NCI-H1092 (cell line): ENCODE measurements around the gene PMEPA1.

ENCODE experiments used
- DNase-seq: peaks from one replicate; lab custom pipeline; 2025; lab: John Stamatoyannopoulos, UW

PMEPA1 gene

GRCh38 chr20:57622579-57623381 is 87.0 kb downstream of the PMEPA1 start:
- DNase-seq: peak; percentile 1

- no peak for DNase-seq
These were observed 87.6 kb downstream of the PMEPA1 start for GRCh38 chr20:57622201-57622570.

DNA sequence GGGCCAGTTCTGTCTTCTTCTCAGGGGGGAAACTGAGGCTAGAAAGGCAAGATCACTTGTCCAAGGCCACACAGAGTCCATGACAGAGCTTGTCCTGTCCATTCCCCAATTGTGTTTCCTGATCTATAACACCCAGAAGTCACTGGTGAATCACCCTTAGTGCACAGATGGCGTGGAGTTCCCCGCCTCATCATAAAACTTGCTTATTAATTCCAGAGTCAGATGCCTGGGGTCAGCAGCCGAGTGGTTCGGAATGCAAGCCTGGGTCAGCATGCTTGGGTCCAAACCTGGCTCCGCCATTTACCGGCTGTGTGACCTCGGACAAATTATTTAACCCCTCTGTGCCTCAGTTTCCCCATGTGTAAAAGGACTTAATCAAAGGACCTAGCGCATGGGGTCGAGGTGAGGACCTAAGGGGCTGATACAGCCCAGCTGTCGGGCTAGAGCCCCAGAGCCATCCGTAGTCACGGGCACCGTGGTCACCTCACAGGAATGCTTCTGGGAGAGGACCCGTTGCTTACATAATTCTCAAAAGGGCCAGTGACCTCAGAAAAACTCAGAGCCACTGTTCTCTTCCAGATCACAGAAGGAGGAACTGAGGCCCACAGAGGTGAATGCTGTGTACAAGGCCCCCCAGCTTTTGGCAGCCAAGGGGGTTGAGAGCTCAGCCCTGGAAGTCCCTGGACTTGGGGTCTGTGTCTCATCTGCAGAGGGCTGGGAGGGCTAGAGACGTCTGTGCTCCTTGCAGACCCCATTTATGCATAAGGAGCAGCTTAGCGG is 88.2 kb downstream of the PMEPA1 start:
- no peak for DNase-seq

GRCh38 chr20:57620999-57621398 is 88.8 kb downstream of the PMEPA1 start:
- no peak for DNase-seq

- no peak for DNase-seq
These were observed 89.4 kb downstream of the PMEPA1 start, which contains the start of gene ZBP1 for GRCh38 chr20:57620274-57620990. Gene ZBP1, minus strand, starts transcription at chr20:57620426. Its CDS starts 131 bp downstream, at chr20:57620295.

- DNase-seq: no peak
These were observed 90.6 kb downstream of the PMEPA1 start for GRCh38 chr20:57619051-57619831.

- no peak for DNase-seq
These were observed 91.1 kb downstream of the PMEPA1 start for GRCh38 chr20:57618764-57619050.

DNA sequence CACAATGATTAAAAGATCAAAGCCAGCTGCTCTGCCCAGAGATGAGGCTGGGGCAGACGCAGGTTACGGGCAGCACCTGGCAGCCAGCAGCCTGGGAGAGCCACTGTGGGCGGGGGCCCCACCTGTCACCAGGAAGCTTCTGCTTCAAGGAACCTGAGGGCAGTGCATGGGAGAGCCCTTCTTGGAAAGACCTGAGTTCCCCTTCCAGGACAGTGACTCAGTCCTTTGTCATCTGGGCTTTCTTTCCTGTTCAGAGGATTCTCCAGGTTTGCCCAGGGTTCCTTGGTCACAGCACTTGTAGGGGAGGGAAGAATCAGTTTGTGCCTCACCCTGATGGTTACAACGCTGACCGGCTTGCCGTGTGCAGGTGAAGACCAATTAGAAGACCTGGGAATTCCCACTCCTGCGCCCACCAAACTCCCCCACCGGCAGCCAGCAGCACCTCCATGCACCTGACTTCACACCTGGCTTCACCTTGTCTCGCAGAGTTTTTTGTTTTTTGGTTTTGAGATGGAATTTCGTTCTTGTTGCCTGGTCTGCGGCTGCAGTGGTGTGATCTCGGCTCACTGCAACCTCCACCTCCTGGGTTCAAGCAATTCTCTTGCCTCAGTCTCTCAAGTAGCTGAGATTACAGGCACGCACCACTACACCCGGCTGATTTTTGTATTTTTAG is 91.6 kb downstream of the PMEPA1 start:
- no peak for DNase-seq

DNA sequence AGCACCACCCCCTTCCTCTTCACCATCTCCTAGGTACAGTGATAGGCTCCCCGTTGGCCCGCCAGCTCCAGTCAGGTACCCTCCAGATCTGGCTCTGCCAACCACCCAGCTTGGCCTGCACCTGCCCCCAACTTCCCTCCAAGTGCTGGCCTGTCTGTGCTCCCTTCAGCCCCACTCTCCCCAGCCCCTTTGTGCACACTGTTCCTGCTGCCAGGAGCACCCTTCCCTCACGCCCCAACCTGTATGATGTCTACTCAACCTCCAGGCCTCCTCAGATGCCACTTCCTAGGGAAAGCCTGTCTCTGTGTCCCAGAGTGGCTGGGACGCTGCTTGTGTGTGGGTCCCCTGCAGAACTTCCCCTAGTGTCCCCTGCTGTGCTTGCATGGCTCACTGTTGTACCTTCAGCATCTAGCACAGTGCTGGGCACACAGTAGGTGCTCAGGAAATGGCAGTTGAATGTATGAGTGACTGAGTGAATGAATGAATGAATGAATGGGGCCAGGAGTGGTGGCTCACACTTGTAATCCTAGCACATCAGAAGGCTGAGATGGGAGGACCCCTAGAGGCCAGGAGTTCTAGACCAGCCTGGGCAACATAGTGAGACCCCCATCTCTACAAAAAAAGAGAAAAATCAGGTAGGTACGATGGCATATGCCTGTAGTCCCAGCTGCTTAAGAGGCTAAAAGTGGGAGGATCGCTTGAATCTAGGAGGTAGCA is 92.6 kb downstream of the PMEPA1 start:
- DNase-seq: no peak

DNA sequence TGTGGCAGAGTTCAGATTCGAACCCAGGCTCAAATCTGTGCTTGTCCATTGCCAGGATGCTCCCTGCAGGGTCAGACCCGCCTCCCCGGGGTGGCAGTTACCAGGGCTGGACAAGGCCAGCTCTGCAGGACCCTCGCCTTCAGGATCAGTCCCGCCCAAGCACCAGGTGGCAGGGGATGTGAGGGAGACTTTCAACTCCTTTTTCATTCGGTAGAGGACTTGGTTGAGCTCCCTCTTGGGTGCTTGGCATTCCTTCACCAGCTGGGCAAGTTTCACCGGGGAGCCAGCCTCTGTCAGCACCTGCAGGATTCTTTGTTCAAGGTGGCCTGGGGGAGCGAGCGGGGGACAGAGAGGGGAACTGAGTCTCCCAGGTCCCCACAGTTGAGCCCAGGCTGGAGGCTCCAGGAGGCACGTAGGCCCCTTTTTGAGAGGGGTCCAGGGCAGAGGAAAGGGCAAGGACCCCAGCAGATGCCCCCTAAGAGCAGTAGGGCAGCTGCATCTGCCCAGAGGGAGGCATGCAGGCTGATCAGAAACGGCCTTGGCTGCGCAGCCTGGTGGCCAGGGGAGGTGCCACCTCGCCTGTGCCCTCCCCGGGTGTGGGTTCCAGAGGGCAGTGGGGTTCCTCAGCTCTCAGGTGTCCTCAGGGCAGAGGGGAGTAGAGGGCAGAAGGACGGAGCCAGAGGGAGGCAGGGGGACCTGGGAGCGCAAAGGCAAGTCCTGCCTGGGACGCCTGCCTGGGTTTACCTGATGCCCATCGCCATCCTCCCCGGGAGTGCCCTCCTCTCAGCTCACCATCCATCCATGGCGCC is 93.5 kb downstream of the PMEPA1 start:
- DNase-seq: no peak

DNA sequence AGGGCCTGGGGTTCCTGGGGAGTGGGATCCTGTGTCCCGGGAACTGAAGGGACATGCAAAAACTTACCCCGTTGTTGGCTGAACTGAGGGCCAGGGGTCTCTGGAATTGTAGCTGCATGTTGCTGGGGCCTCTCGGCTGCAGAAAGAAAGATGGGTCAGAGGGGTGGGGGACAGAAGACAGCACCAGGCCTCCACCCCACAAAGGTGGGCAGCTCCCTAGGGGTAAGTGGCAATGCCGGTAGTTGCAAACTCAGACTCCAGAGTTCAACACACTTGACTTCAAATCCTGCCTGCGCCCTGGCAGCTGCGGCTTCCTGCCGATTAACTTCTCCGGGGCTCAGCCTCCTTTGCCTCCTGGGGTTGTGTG is 94.4 kb downstream of the PMEPA1 start:
- no peak for DNase-seq

DNA sequence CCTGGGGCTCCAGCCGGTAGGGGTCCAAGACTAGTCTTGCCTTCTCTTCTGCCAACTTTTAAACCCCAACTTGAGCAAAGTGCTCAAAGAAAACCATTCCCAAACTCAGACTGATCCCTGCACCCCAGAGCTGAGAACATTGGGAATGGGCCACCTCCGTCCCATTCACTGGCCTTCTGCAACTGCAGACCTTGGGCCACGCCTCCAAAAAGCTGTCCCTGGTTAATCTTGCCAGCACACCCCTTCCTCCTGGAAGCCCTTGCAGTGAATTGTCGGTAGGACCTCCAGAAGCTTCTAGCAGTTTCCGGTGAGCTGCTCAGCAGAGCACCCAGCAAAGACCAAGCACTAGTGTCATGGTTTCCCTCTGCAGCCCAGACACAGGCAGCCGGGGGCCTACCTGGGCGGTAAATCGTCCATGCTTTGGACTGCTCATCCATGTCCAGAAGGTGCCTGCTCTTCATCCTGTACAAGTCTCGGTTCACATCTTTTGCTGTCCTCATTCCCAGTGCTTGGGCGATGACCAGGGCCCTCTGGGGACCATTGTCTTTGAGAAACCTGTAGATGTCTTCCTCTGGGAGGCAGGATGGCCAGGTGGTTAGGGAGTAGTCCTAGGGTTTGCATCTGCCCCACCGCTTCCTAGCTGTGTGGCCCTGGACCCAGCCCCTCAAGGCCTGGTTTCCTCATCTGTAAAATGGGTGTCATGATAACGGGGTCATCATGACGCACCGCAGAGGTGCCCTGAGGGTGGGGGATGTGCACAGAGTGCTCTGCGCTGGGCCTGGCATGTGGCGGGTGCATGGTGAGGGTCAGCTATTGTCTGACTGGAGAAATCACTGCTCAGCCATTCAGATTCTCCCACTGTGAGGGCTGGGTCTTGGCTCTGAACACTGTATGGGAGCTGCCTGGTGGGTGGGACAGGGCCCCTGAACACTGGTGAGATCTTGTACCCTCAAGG is 95.0 kb downstream of the PMEPA1 start:
- DNase-seq: no peak

GRCh38 chr20:57613481-57613921 is 96.3 kb downstream of the PMEPA1 start:
- DNase-seq: no peak

- DNase-seq: no peak
These were observed 96.9 kb downstream of the PMEPA1 start for GRCh38 chr20:57612916-57613315.

DNA sequence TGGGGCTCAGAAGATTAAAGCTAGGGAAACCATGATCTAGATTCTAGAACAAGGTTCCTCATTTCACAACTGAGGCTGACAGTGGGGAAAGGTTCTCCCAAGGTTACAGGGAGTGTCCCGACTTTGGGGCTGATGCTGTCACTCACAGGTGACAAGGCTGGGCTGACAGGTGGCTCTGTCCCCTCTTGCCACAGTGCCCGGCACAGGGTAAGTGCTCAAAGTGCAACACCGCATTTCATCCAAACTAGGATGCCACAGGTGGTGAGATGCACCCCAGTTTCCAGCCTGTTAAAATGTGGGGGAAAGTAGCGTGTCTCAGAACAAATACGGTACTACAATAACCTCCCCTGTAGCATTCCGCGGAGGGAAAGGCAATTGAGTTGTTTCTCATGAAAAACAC is 97.4 kb downstream of the PMEPA1 start:
- no peak for DNase-seq

GRCh38 chr20:57611586-57612311 is 98.1 kb downstream of the PMEPA1 start:
- no peak for DNase-seq

GRCh38 chr20:57610261-57610952 is 99.4 kb downstream of the PMEPA1 start:
- DNase-seq: no peak

DNA sequence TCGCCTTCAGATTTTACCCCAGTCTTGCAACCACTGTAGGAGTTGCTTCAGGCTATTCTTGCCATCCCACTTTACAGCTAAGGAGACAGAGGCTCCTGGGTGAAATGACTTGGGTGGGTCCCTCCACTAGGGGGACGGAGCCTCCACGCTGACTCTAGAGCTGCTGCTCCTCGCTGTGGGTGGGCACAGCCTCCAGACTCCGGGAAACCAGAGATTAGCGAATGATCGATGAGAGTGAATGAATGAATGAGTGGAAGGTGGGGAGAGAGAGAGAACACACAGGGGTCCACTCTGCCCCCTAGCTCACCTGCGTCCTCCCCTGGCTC is 100.0 kb downstream of the PMEPA1 start:
- DNase-seq: no peak
